Measurements from ENCODE around the gene GOLGB1. TPM values are rescaled to one million over a fixed set of nuclear protein-coding genes. Genes with fewer than 3 reads are reported as not detected.

GOLGB1 gene
- total and polyA plus RNA-seq, 10 of the 15 experiments (the other 5 are each of a cell fraction or from before 2014, with no cell fraction given): 7.4 to 34.5 (median 21.8) TPM

GRCh38 chr3:121719423-121719822, 30.1 kb downstream of the GOLGB1 start:
- Histone ChIP-seq H3K27ac (ENCODE audit: control insufficient read depth, insufficient read depth) (no peak overlapping the region), H3K4me1 (ENCODE audit: control insufficient read depth, insufficient read depth, low read length) (peaks cover 6% of the 10 kb centered on the region; the same call in 1 of the 2 replicates), H3K79me2 (ENCODE audit: control insufficient read depth, insufficient read depth, low read length) (no peaks in the 10 kb centered on the region), H3K9me3 (replicated peaks; ENCODE audit: control insufficient read depth, insufficient read depth, low read length) (no peaks in the 10 kb centered on the region), H2AFZ (ENCODE audit: control insufficient read depth, low read depth, low read length) (no peak overlapping the region), H3K9ac (ENCODE audit: control insufficient read depth, insufficient read depth, low read length) (no peak overlapping the region), H3K4me3 (no peak overlapping the region), H3K4me2 (ENCODE audit: control insufficient read depth, insufficient read depth) (no peak overlapping the region), H4K20me1 (ENCODE audit: control insufficient read depth, insufficient read depth) (no peaks in the 10 kb centered on the region), H3K27me3 (replicated peaks in 1 of 2; ENCODE audit: control insufficient read depth in 2 of 2, insufficient read depth in 2 of 2, low read length in 1 of 2) (no peaks in the 10 kb centered on the region), H3K36me3 (ENCODE audit: control insufficient read depth in 2 of 2, insufficient read depth in 2 of 2, low read length in 1 of 2) (peaks cover 2 to 30% of the 10 kb centered on the region in 2 experiments)
- ATAC-seq (no peak; the same call in 2 of the 3 replicates), FAIRE-seq (no peak), DNase-seq (ENCODE audit: low read depth, low spot score) (no peak)
- intact Hi-C loops (cut with micrococcal nuclease; ENCODE audit: unreplicated experiment): no loop called here
- BruUV-seq (replicated peaks): no TSS peak
- no peak for TF ChIP-seq POLR2A (IDR thresholded peaks at IDR 0.05; ENCODE audit: low read depth, low read length)
- SMC1A ChIA-PET (ENCODE audit: uncharacterized antibody, unreplicated experiment): interaction anchor here (0.7 to 1.3 kb wide), 5 partner anchors 10 to 38 kb away, joined by 3 to 4 read pairs (median 3); no protein-coding TSS in a partner anchor
- CTCF ChIA-PET: interaction anchor here (1.4 to 2.1 kb wide), 3 partner anchors 10 to 173 kb away, joined by 3 to 9 read pairs (median 4); no protein-coding TSS in a partner anchor
- in situ Hi-C loops (cut with MboI): no loop called here
- POLR2A ChIA-PET: no interaction called here
- RAD21 ChIA-PET (ENCODE audit: unreplicated experiment): interaction anchor here (0.5 to 0.7 kb wide), 2 partner anchors 12 to 150 kb away, joined by 3 to 5 read pairs; no protein-coding TSS in a partner anchor
- WGBS (ENCODE audit: insufficient coverage, insufficient replicate concordance, low lambda C conversion rate, missing lambda C conversion rate): 89% methylated on average over 5 of the region's 5 CpGs

DNA sequence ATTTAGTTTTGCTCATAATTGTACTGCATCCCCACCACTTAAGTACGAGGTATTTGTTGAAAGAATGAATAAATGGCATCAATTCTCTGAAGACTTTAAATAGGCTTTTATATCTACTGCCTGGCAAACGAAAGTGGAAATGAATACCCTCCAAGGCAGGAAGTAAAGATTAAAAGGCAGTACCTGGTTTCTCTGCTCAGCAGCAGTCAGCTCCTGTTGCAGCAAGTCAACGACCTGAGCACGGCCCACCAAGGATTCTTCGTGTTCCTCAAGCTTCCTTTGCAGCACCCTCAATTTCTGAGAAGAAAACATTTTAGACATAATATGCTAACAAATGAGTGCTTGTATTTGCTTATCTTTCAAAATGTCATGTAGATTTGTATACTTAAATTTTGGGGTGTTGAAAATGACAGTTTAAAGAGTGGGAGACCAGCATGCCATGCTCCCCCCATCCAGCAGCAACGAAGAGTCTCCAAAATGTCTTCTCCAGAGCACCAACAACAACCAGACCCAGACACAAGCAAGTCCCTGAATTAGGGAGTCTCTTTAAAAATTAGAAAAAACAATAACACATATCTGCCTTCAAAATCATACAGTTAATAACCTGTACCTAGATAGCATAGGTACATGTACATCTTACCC, 31.2 kb downstream of the GOLGB1 start:
- no peaks in the 10 kb centered on the region for H3K4me1 ChIP-seq (ENCODE audit: control insufficient read depth, insufficient read depth, low read length)
- H4K20me1 ChIP-seq (ENCODE audit: control insufficient read depth, insufficient read depth): no peaks in the 10 kb centered on the region
- intact Hi-C loops (cut with micrococcal nuclease; ENCODE audit: unreplicated experiment) (no loop called here), in situ Hi-C loops (cut with MboI) (no loop called here)
- RAD21 ChIA-PET (ENCODE audit: unreplicated experiment): no interaction called here
- no peaks in the 10 kb centered on the region for H3K27me3 ChIP-seq (replicated peaks in 1 of 2; ENCODE audit: control insufficient read depth in 2 of 2, insufficient read depth in 2 of 2, low read length in 1 of 2)
- H3K9me3 ChIP-seq (replicated peaks; ENCODE audit: control insufficient read depth, insufficient read depth, low read length): no peaks in the 10 kb centered on the region
- SMC1A ChIA-PET (ENCODE audit: uncharacterized antibody, unreplicated experiment): no interaction called here
- BruUV-seq (replicated peaks): no TSS peak
- CTCF ChIA-PET: no interaction called here
- POLR2A ChIA-PET: no interaction called here
- ATAC-seq (no peak), DNase-seq (ENCODE audit: low read depth, low spot score) (no peak), FAIRE-seq (no peak)
- no peak overlapping the region for H3K4me2 ChIP-seq (ENCODE audit: control insufficient read depth, insufficient read depth)
- H2AFZ ChIP-seq (ENCODE audit: control insufficient read depth, low read depth, low read length): no peak overlapping the region
- no peak overlapping the region for H3K4me3 ChIP-seq
- H3K27ac ChIP-seq (ENCODE audit: control insufficient read depth, insufficient read depth): no peak overlapping the region
- over 99% methylated on average over 6 of the region's 6 CpGs for WGBS (ENCODE audit: insufficient coverage, insufficient replicate concordance, low lambda C conversion rate, missing lambda C conversion rate)
- no peak overlapping the region for H3K9ac ChIP-seq (ENCODE audit: control insufficient read depth, insufficient read depth, low read length)
- H3K36me3 ChIP-seq (ENCODE audit: control insufficient read depth in 2 of 2, insufficient read depth in 2 of 2, low read length in 1 of 2): peaks cover 2 to 30% of the 10 kb centered on the region in 2 experiments
- no peaks in the 10 kb centered on the region for H3K79me2 ChIP-seq (ENCODE audit: control insufficient read depth, insufficient read depth, low read length)
- TF ChIP-seq, protein P1, sequence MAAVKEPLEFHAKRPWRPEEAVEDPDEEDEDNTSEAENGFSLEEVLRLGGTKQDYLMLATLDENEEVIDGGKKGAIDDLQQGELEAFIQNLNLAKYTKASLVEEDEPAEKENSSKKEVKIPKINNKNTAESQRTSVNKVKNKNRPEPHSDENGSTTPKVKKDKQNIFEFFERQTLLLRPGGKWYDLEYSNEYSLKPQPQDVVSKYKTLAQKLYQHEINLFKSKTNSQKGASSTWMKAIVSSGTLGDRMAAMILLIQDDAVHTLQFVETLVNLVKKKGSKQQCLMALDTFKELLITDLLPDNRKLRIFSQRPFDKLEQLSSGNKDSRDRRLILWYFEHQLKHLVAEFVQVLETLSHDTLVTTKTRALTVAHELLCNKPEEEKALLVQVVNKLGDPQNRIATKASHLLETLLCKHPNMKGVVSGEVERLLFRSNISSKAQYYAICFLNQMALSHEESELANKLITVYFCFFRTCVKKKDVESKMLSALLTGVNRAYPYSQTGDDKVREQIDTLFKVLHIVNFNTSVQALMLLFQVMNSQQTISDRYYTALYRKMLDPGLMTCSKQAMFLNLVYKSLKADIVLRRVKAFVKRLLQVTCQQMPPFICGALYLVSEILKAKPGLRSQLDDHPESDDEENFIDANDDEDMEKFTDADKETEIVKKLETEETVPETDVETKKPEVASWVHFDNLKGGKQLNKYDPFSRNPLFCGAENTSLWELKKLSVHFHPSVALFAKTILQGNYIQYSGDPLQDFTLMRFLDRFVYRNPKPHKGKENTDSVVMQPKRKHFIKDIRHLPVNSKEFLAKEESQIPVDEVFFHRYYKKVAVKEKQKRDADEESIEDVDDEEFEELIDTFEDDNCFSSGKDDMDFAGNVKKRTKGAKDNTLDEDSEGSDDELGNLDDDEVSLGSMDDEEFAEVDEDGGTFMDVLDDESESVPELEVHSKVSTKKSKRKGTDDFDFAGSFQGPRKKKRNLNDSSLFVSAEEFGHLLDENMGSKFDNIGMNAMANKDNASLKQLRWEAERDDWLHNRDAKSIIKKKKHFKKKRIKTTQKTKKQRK (IDR thresholded peaks at IDR 0.05; ENCODE audit: low read depth, low read length): no peak
- TF ChIP-seq BMI1 (IDR thresholded peaks at IDR 0.05; ENCODE audit: borderline replicate concordance) (no peak), ZNF592 (IDR thresholded peaks at IDR 0.05) (no peak)

Measured in GM12878 (cell line).